NT2/D1 (cell line): ENCODE data around the gene MTERF1.

ENCODE experiments used
- SUZ12 ChIP-seq: IDR thresholded peaks from 2 replicates; pipeline ENCODE4 v1.6.1; 2011; ENCODE audit not compliant: insufficient read length, insufficient read depth; ENCODE audit errors: extremely low read depth
- YY1 ChIP-seq: IDR thresholded peaks from 2 replicates; pipeline ENCODE4 v1.6.1; 2011; ENCODE audit not compliant: insufficient read length, insufficient read depth

DNA sequence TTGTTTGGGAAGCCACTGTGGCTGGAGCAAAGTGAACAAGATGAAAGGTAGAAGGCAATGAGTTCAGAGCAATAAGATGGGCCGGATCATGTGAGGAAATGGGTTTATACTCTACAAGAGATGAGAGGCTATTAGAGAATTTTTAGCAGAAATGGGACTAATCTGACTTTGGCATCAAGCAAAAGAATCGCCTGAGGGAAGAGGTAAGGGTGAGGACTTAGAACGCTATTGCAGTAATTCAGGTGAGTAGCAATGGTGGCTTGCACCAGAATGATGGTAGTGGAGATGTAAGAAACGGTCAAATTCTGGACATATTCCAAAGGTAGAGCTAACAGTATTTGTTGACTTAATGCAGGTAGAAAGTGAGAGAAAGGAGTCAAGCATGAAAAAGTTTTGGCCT is 30.6 kb upstream of the MTERF1 start:
- no peak for TF ChIP-seq YY1
- no peak for TF ChIP-seq SUZ12
